Smooth muscle cell of the brain vasculature (primary cell): ENCODE measurements around the gene RPP40.
"Not testable (repeated sequence)": the region's sequence is repeated elsewhere in the genome, so short reads cannot be mapped to it uniquely, and the experiment has no call there.

Experiments
- DNase-seq: peaks from one replicate; pipeline ENCODE4 v3.0.0-alpha.2; 2012; ENCODE audit warnings: low read depth, low spot score

RPP40 gene, protein sequence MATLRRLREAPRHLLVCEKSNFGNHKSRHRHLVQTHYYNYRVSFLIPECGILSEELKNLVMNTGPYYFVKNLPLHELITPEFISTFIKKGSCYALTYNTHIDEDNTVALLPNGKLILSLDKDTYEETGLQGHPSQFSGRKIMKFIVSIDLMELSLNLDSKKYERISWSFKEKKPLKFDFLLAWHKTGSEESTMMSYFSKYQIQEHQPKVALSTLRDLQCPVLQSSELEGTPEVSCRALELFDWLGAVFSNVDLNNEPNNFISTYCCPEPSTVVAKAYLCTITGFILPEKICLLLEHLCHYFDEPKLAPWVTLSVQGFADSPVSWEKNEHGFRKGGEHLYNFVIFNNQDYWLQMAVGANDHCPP

DNA sequence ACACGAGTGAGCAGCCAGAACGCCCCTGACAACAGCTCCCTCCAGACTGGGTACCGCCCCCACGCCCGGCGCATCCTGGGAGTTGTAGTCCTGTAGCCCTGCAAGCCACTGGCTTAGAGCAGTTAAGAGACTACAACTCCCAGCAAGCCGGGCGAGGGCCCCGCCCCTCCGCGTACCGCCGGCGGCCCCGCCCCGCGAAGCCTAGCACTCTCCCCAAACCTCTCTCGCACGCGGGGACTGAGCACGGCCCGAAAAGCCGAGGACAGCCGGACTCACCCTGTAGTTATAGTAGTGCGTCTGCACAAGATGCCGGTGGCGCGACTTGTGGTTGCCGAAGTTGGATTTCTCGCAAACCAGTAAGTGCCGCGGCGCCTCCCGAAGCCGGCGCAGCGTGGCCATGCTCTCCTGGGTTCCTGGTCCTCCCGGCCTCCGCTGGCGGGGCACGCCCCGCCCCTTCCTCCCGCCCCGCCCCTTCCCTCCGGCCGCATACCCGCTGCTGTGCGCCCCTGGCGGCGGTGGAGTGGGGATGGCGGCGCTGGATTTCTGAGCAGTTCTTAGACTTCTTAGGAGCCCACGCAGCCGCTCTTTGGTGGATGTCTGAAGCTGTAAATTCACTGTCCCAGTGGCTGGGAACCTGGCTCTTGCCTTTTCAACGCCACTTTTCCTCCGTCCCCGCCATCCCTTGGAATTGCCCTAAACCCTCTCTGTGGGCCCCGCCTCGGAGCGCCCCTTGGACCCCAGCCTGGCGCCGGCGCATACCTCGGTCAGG, at the start of gene RPP40:
TSS of gene RPP40 (minus strand) at position 434 of the 769 bp plus-strand sequence. CDS start at position 399, 35 bp downstream.
- peak; percentile 92 for DNase-seq

DNA sequence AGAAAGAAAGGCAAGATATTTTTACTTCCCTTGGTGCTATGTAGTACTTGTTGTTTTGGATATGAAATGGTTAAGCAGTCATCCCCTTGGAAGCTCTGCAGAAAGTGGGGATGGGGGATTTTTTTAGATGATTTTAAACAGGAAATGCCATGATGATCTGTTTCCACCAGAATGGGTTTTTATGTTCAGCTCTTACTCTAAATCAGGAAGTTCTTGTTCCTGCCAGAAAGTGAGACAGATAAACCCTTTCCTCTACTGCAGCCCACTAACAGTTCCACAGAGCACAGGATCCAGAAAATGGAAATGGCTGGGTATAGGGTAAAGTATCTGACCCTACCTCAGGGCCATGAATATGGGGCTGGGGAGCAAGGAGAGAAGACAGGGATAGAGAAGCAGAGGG, 49.2 kb upstream of the RPP40 start:
- DNase-seq: no peak

DNA sequence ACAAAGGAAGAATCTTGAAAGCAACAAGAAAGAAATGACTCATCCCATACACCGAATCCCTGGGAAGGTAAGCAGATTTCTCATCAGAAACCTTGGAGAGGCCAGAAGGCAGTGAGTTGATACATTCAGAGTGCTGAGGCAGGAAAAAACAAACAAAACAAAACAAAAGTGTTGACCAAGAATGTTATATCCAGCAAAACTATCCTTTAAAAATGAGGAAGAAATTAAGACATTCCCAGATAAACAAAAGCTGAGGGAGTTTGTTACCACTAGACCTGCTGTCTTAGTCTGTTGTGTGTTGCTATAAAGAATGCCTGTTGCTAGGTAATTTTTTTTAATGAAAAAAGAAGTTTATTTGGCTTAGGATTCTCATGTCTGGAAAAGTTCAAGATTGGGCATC, 47.6 kb upstream of the RPP40 start:
- DNase-seq: no peak

DNA sequence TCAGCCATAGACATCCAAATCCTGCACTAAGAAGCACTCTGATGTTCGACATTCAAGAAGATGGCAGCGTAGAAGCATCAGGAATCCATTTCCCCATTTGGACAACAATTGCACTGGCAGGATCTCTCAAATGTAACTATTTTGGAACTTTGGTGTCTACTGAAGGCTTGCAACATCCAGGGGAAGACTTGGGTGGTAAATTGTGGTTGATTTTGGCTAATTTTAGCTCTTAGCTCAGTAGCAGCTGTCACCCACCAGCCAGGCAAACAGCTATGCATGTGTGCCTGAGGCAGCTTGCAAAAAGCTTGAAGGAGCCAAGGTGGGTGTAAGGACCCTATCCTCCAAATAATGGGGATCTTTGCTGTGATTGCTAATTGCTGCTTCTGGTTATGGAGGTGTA, 46.2 kb upstream of the RPP40 start:
- no peak for DNase-seq

DNA sequence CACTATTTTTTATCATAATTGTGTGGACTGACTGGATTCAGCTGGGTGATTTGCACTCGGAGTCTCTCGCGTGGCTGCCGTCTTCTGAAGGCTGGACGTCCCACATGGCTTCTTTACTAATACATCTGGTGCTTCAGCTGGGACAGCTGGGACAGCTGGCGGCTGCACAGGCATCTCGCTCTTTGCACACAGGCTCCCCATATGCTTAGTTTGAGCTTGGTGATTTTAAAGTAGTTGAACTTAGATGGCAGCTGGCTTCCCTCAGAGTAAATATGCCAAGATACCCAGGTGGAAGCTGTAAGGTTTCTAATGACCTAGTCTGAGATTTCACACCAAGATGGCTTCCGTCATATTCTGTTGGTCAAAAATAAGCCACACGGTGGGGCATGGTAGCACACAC, 42.6 kb upstream of the RPP40 start:
- no peak for DNase-seq

DNA sequence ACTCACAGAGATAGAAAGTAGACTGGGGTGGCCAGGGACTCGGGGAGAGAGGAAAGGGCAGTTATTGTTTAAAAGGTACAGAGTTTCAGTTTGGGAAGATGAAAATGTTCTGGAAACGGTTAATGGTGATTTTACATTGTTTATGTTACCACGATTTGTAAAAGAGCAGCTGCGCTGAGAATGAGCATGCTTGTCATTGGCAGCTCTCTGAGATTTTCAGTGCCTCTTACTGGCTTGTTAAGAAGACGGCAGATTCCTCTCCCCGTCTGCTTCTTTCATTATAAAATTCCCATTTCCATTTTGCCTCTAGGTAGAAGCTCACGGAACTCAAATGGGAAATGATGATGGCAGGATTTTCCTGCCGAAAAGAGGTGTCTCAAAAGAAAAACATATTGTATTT, 41.6 kb upstream of the RPP40 start:
- DNase-seq: no peak

DNA sequence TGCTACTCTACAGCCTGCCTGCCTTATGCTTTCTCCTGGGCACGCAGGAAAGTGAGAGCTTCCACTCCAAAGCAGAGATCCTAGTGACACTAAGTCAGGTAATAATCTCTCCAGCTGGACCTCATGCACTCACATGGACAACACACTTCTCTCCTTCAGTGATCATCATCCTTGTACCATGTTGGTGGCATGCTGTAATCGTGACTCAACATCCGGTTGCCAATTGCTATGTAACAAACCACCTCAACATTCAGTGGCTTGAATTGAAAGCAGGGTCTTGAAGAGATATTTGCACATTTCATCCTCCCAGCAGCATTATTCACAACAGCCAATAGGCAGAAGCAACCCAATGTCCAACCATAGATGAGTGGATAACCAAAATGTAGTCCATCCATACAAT, 41.0 kb upstream of the RPP40 start:
- no peak for DNase-seq

DNA sequence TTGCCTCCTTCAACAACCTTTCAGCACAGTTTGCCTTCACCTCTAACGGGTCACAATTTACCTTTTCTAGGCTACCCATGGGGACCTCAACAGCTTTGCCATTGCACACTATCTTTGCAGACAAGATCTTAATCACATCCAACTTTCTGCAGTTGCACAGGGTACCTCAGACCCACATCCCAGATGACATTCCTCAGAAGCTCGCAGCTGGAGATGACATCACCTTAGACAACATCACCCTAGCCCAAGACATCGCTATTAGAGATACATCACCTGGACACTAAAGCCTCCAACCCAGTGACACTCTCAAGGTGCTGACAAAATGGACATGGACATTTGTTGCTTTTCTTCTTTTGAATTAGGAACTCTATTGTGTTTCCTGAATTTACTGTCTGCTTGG, 38.6 kb upstream of the RPP40 start:
- DNase-seq: no peak

DNA sequence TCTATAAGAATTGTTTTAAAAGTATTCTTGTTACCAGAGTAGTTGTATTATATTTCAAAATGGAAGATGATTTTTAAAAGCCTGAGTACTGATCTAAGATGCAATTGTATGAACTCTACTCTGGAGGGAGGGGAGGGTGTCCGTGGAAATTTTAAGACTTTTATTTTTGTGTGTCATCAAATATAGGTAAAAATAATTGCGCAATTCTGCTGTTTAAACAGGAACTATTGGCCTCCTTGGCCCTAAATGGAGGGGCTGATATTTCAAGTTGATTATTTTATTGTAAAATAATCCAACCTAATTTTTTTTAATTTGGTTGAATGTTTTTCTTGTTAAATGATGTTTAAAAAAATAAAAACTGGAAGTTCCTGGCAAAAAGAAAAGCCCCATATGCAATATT, 38.1 kb upstream of the RPP40 start:
- no peak for DNase-seq

DNA sequence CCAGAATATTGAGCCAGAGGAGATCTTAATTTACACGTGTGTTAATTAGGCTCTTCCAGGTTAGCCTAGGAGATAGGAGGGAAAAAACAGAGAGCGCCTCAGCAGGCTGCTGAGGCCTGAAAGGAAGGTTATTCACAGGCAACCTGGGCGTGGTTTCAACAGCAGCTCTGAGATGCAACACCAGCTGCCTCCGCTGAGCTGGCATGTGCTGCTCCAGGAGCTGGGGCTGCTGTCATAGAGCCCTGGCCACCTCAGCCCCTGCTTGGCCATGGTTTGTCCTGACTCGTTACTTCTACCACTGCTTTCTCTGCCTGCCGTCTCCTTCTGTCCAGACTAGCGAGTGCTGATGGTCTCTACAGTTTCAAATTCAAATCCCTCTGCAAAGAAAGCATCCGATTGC, 32.4 kb upstream of the RPP40 start:
- DNase-seq: no peak

DNA sequence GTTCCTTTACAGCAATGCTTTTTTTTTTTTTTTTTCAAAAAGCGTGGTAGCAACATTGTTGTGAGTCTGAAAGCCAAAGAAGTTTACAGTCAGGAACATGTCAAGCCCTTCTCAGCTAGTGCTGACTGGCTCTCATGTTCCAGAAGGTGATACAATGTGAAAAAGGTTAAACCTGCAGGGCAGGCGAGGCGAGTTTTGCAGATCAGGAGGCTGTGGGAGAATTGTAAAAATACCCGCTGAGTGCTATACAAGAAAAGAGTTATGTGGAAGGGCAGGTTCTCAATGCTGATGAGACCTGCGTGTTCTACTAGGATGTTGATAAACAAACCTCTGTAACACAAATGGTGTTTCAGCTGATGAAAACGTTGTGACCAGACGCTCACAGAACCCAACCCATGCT, 30.9 kb upstream of the RPP40 start:
- no peak for DNase-seq

DNA sequence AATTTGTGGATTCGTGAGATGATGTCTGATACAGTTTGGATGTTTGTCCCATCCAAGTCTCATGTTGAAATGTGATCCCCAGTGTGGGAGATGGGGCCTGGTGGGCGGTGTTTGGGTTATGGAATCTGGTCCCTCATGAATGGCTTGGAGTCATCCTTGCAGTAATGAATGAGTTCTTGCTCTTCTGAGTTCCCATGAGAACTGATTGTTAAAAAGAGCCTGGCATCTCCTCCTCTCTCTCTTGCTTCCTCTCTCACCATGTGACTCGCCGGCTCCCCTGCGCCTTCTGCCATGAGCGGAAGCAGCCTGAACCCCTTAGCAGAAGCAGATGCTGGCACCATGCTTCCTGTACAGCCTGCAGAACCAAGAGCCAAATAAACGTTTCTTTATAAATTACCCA, 30.5 kb upstream of the RPP40 start:
- no peak for DNase-seq

DNA sequence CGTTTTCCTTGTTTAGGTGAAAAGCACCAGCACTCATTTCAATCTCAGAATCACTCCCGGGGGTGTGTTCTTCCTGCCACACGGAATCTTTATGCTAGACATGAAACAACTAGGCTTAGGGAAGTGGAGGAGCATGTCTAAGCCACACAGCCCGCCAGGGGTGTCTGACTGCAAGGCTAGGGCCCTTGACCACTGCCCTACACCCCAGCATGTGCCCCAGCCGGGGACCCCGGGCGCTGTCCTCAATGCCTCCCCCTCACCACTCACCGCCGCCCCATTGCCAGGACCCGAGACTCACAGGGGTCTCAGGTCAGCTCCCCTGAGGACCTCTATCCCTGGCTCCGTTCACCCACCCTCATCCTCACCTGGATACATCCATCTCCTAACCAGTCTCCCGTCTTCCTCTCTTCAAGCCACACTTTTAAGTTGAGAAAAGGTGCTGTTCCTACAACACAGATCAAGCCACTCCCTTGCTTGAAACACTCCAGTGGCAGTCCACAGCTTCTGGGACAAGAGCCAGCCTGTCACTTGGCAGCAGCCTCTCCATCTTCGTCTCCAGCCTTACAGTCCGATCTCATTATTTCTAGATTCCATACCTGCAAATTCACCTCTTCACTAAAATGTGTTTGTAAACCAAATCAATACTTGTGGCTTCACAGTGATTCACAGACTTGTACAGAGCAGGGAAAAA, 29.5 kb upstream of the RPP40 start:
- not testable (repeated sequence) for DNase-seq

DNA sequence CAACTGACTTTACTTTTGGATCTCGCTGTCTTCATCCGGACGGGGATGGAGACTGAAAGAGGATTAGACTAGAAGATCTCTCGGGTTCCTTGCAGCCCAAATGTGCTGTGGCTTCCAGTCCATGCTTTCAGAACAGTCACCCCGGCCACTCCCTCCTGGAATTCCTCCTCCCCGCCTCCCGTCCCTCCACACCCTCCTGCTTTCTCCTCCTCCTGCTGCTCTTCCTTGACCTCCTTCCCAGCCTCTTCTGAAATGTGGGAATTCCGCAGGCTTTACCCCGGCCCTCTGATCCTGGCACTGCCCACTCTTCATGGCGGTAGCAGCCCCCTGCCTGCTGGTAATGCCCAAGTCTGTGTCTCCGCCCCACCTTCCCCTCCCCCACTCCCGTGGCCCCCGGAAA, 28.9 kb upstream of the RPP40 start:
- DNase-seq: not testable (repeated sequence)

DNA sequence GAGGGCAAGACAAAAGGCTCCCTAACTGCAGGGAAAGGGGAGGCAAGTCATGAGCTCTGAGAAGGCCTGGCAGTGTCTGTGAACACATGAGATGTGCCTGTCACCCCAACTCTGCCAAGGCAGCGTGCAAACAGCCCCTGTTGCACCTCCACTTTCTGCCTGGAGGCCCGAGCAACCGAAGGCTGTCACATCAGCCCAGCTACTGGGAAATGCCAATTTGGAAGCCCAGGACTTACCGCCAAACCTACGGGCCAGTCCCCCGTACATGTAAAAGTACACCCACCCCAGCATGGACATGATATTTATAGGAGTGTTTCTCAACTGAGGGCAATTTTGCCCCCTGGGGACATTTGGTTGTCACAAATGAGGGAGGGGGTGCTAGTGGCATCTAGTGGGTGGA, 27.3 kb upstream of the RPP40 start:
- DNase-seq: no peak

DNA sequence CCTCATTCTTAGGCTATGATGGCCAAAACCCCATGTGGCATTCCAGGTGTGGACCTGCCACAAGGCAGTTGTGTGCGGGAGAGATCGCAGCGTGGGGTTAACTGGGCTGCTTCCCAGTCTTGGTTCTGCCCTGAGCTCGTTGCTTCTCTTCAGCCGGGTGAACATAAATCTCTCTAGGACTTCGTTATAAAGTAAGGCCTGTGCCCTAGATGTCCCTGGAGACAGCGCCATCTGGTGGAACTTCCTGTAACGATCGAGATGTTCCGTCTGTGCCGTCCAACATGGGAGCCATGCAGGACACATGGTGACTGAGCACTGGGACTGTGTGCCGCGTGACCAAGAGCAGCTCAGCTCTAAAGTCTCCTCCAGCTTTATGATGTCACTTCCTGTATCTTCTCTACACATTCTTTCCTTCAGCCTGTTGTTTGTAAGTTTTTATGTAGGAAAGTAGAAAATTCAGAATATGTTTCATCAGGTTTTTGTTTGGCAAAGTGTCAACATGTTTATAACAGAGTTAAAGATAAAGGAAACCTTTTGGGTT, 26.8 kb upstream of the RPP40 start:
- no peak for DNase-seq

DNA sequence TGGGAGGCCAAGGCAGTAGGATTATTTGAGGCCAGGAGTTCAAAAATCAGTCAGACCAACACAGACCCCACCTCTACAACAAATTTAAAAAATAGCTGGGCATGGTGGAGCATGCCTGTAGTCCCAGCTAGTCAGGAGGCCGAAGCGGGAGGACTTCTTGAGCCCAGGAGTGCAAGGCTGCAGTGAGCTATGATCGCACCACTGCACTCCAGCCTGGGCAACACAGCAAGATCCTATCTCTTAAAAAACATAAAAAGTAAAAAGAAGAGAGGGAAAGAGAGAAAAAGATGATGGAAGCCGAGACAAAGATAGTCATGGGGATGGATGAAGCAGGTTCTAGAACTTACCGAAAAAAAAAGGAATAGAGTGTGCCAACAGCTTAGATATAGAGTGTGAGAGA, 25.8 kb upstream of the RPP40 start:
- no peak for DNase-seq

DNA sequence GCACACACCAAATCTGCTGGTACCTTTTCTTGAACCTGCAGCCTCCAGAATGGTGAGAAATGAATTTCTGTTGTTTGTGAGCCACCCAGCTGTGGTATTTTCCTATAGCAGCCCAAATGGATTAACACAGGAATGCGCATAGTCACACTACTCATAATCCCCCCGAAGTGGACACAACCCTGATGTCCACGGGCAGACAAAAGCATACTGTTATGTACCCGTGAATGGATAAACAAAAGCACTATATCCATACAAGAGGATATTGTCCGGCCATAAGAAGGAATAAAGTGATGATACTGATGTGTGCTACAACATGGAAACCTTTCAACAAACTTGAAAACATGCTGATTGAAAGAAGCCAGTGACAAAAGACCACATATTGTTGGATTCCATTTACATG, 25.1 kb upstream of the RPP40 start:
- no peak for DNase-seq

DNA sequence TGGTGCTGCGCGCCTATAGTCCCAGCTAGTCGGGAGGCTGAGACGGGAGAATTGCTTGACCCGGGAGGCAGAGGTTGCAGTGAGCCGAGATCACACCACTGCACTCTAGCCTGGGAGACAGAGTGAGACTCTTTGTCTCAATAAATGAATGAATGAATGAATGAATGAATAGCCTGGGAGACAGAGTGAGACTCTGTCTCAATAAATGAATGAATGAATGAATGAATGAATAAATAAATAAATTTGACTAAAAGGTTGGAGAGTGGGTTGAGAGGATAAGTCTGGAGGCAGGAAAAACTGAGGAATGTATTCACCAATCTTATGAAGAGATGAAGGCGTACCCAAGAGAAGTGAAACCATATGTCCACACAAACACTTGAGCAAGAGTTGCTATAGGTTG, 24.5 kb upstream of the RPP40 start:
- DNase-seq: no peak

DNA sequence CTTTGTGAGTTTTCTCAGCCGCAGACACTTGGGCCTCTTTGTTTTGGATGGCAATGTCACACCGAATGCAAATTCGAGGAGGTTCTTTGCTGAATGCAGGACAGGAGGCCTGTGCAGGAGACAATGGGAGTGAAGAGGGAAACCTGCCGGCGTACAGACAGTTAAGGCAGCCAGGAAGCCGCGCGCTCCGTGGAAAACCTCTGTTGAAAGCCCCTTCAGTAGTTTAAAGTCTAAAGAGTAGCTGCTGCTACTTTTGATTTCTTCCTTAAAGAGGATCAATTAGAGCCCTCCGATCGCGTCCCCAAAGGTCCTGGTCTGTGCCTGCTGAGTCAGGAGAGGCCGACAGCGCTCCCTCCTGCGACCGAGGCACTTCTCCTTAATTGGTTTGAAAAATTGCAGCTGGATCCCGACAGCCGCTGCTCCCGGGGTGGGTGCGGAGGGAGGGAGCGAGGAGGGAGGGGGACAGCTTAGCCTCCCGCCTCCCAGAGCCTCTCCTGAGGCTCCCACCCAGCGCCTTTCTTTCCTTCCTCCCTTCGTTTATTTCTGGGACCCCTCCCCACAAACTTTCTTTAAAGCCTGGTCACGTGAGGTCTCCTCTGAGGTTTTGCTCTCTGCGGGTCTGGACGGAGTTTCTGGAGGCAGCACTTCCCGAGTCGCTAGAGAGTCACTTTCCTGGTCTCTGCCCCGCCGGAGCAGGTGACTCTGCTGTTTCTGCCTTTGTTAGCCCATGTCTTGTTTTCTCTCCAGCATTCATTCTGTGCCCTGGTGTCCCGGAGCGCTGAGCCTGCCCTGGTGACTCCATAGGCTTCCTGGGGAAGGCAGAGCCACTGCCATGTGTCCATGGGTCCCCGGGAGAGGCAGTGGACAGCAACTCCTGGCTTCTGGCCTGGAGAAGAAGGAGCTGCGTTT, 22.3 kb upstream of the RPP40 start:
- no peak for DNase-seq

DNA sequence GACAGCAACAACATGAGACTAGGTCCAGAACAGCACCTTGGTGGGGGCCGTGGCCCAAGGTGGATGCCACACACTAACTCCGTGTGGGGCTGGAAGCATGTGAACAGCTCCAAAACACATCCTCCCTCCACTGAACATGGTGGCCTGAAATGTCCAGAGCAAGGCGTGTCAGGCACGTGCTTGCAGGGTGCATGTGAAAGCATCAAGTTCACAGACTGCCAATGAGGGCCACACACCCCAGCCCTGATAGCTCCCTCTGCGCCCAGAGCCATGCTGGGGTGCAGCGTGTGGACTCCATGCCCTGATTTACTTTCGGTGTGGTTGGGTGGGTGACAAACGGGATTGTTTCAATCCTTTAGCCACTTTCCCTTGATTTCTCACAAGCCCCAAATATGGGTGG, 20.1 kb upstream of the RPP40 start:
- no peak for DNase-seq
